HepG2 (cell line): ENCODE measurements around the gene FAAP100. TPM values are rescaled to one million over a fixed set of nuclear protein-coding genes. Genes with fewer than 3 reads are reported as not detected.

Experiments used
- DMAP1 ChIP-seq: IDR thresholded peaks from 2 replicates; pipeline ENCODE4 v1.6.1; 2016
- FOSL2 ChIP-seq: sonication (generic); formaldehyde crosslinking; IDR thresholded peaks from 2 replicates; pipeline ENCODE4 v1.4.0; 2020; ENCODE audit warnings: missing genetic modification reagents
- HHEX ChIP-seq: IDR thresholded peaks from 2 replicates; pipeline ENCODE4 v1.6.1; 2016; ENCODE audit warnings: control low read depth
- HNF4A ChIP-seq: sonication (generic); formaldehyde crosslinking; IDR thresholded peaks from 2 replicates; pipeline ENCODE4 v1.4.0; 2020; ENCODE audit warnings: missing genetic modification reagents
- RORA ChIP-seq: sonication (generic); formaldehyde crosslinking; IDR thresholded peaks from 2 replicates; pipeline ENCODE4 v1.5.0; 2020; ENCODE audit warnings: mild to moderate bottlenecking, missing genetic modification reagents, moderate library complexity
- SAP130 ChIP-seq: IDR thresholded peaks from 2 replicates; pipeline ENCODE4 v1.6.1; 2016; ENCODE audit warnings: low read depth
- ZFAT ChIP-seq: sonication (generic); formaldehyde crosslinking; conservative IDR thresholded peaks from 2 replicates; pipeline ENCODE4 v1.8.1; 2023; ENCODE audit warnings: missing genetic modification reagents, inconsistent platforms
- ZNF841 ChIP-seq: sonication (generic); formaldehyde crosslinking; IDR thresholded peaks from 2 replicates; pipeline ENCODE4 v1.8.1; 2023; ENCODE audit warnings: missing genetic modification reagents, borderline replicate concordance
- polyA plus RNA-seq, 8 experiments: library from polyadenylated mRNA; depleted of rRNA in 3 of 8; stranded (reverse) in 7 of 8; unstranded in 1 of 8; fragments of >200 nt; fragmentation: Illumina TruSeq in 4 of 8; extraction: Trizol in 4 of 8; gene quantifications; 2 replicates each; pipeline versions ENCODE4 v1.2.1 to v1.2.3, GENCODE V29; 2011 to 2016; ENCODE audit warnings: low read depth in 4 of 8, missing spikeins in 1 of 8, mixed read lengths in 1 of 8; ENCODE audit not compliant: insufficient read depth in 1 of 8
- total RNA-seq, 5 experiments: library from RNA; depleted of rRNA; stranded (reverse); fragments of >200 nt; fragmentation: Illumina TruSeq; extraction: Trizol; gene quantifications; 2 replicates each; pipeline ENCODE4 v1.2.3, GENCODE V29; 2016; ENCODE audit warnings: low read depth in 1 of 5
- TF ChIP-seq, protein P1 (sequence below): sonication (generic); formaldehyde crosslinking; IDR thresholded peaks from 2 replicates; pipeline ENCODE4 v1.4.0; 2020; ENCODE audit warnings: mild to moderate bottlenecking, missing genetic modification reagents, borderline replicate concordance
- TF ChIP-seq, protein P2 (sequence below): sonication (generic); formaldehyde crosslinking; IDR thresholded peaks from 2 replicates; pipeline ENCODE4 v1.4.0; 2020; ENCODE audit warnings: mild to moderate bottlenecking, missing genetic modification reagents
- TF ChIP-seq, protein P3 (sequence below): sonication (generic); formaldehyde crosslinking; IDR thresholded peaks from 2 replicates; pipeline ENCODE4 v1.8.0; 2022; ENCODE audit warnings: mild to moderate bottlenecking, missing genetic modification reagents
- TF ChIP-seq, protein P4 (sequence below): sonication (generic); formaldehyde crosslinking; IDR thresholded peaks from 2 replicates; pipeline ENCODE4 v1.9.0; 2022; ENCODE audit warnings: missing genetic modification reagents, mild to moderate bottlenecking, borderline replicate concordance
- TF ChIP-seq, protein P5 (sequence below): sonication (generic); formaldehyde crosslinking; IDR thresholded peaks from 2 replicates; pipeline ENCODE4 v1.5.0; 2020; ENCODE audit warnings: missing genetic modification reagents, mild to moderate bottlenecking, borderline replicate concordance
- TF ChIP-seq, protein P6 (sequence below): sonication (generic); formaldehyde crosslinking; IDR thresholded peaks from 2 replicates; pipeline ENCODE4 v1.5.0; 2020; ENCODE audit warnings: missing genetic modification reagents

FAAP100 gene
- total and polyA plus RNA-seq, 2 of the 13 experiments (the other 11 are each of a cell fraction or from before 2014, with no cell fraction given) = 7.6 to 20.8 TPM

DNA sequence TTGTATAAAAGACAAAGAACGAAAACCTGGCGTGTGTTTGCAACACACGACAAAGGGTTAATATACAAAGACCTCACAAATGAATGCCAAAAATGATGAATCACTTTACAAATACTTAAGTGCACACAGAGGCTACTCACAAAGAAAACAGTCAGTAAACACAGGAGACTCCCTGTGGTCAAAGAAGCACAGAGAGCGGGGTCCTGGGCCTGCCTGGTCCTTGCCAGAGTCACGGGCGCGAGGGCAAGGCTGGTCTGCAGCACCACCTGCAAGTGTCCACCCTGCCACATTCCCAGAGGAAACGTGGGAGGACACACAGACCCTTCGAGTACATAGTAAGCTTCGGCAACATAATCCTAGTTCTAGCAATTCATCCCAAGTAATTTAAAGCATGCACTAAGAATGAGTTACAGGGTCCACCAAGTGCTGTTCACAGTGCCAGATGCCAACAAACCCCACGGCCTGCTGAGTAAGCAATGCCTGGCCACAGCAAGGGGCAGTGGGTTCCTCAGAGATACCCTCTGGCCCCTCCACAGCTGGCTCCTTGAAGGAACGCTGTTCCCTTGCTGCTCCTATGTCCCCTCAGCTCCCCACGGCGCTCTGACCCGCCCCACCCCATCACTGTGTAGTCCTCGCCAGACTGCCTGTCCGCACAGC lies 24.6 kb upstream of the FAAP100 start (continued):
- TF ChIP-seq, protein P1, sequence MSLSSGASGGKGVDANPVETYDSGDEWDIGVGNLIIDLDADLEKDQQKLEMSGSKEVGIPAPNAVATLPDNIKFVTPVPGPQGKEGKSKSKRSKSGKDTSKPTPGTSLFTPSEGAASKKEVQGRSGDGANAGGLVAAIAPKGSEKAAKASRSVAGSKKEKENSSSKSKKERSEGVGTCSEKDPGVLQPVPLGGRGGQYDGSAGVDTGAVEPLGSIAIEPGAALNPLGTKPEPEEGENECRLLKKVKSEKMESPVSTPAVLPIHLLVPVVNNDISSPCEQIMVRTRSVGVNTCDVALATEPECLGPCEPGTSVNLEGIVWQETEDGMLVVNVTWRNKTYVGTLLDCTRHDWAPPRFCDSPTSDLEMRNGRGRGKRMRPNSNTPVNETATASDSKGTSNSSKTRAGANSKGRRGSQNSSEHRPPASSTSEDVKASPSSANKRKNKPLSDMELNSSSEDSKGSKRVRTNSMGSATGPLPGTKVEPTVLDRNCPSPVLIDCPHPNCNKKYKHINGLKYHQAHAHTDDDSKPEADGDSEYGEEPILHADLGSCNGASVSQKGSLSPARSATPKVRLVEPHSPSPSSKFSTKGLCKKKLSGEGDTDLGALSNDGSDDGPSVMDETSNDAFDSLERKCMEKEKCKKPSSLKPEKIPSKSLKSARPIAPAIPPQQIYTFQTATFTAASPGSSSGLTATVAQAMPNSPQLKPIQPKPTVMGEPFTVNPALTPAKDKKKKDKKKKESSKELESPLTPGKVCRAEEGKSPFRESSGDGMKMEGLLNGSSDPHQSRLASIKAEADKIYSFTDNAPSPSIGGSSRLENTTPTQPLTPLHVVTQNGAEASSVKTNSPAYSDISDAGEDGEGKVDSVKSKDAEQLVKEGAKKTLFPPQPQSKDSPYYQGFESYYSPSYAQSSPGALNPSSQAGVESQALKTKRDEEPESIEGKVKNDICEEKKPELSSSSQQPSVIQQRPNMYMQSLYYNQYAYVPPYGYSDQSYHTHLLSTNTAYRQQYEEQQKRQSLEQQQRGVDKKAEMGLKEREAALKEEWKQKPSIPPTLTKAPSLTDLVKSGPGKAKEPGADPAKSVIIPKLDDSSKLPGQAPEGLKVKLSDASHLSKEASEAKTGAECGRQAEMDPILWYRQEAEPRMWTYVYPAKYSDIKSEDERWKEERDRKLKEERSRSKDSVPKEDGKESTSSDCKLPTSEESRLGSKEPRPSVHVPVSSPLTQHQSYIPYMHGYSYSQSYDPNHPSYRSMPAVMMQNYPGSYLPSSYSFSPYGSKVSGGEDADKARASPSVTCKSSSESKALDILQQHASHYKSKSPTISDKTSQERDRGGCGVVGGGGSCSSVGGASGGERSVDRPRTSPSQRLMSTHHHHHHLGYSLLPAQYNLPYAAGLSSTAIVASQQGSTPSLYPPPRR (CRISPR knock-in tag) = peak; percentile 12; the same call in 1 of the 2 replicates
- TF ChIP-seq SAP130 (CRISPR knock-in tag) = peak; percentile 73
- TF ChIP-seq, protein P2, sequence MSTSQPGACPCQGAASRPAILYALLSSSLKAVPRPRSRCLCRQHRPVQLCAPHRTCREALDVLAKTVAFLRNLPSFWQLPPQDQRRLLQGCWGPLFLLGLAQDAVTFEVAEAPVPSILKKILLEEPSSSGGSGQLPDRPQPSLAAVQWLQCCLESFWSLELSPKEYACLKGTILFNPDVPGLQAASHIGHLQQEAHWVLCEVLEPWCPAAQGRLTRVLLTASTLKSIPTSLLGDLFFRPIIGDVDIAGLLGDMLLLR = no peak
- TF ChIP-seq, protein P3, sequence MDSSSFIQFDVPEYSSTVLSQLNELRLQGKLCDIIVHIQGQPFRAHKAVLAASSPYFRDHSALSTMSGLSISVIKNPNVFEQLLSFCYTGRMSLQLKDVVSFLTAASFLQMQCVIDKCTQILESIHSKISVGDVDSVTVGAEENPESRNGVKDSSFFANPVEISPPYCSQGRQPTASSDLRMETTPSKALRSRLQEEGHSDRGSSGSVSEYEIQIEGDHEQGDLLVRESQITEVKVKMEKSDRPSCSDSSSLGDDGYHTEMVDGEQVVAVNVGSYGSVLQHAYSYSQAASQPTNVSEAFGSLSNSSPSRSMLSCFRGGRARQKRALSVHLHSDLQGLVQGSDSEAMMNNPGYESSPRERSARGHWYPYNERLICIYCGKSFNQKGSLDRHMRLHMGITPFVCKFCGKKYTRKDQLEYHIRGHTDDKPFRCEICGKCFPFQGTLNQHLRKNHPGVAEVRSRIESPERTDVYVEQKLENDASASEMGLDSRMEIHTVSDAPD (CRISPR knock-in tag) = 0 out of 2 replicates have a peak, but pooled peaks have one; percentile 9
- TF ChIP-seq, protein P4, sequence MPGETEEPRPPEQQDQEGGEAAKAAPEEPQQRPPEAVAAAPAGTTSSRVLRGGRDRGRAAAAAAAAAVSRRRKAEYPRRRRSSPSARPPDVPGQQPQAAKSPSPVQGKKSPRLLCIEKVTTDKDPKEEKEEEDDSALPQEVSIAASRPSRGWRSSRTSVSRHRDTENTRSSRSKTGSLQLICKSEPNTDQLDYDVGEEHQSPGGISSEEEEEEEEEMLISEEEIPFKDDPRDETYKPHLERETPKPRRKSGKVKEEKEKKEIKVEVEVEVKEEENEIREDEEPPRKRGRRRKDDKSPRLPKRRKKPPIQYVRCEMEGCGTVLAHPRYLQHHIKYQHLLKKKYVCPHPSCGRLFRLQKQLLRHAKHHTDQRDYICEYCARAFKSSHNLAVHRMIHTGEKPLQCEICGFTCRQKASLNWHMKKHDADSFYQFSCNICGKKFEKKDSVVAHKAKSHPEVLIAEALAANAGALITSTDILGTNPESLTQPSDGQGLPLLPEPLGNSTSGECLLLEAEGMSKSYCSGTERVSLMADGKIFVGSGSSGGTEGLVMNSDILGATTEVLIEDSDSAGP (CRISPR knock-in tag) = peak; percentile 61; the same call in 1 of the 2 replicates
- no peak for TF ChIP-seq ZFAT (CRISPR knock-in tag)
- TF ChIP-seq, protein P5, sequence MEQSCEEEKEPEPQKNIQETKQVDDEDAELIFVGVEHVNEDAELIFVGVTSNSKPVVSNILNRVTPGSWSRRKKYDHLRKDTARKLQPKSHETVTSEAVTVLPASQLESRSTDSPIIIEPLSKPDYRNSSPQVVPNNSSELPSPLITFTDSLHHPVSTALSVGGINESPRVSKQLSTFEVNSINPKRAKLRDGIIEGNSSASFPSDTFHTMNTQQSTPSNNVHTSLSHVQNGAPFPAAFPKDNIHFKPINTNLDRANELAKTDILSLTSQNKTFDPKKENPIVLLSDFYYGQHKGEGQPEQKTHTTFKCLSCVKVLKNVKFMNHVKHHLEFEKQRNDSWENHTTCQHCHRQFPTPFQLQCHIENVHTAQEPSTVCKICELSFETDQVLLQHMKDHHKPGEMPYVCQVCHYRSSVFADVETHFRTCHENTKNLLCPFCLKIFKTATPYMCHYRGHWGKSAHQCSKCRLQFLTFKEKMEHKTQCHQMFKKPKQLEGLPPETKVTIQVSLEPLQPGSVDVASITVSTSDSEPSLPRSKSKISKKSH = no peak
- TF ChIP-seq FOSL2 = peak; percentile 91
- 0 out of 2 replicates have a peak, but pooled peaks have one; percentile 6 for TF ChIP-seq HNF4A (CRISPR knock-in tag)
- 0 out of 2 replicates have a peak, but pooled peaks have one; percentile 20 for TF ChIP-seq DMAP1 (CRISPR knock-in tag)
- TF ChIP-seq RORA (CRISPR knock-in tag) = no peak
- TF ChIP-seq, protein P6, sequence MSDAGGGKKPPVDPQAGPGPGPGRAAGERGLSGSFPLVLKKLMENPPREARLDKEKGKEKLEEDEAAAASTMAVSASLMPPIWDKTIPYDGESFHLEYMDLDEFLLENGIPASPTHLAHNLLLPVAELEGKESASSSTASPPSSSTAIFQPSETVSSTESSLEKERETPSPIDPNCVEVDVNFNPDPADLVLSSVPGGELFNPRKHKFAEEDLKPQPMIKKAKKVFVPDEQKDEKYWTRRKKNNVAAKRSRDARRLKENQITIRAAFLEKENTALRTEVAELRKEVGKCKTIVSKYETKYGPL = no peak
- no peak for TF ChIP-seq ZNF841 (CRISPR knock-in tag)
- no peak for TF ChIP-seq HHEX (CRISPR knock-in tag)
